Measurements from ENCODE around the gene QKI.
"Not testable (repeated sequence)": the region's sequence is repeated elsewhere in the genome, so short reads cannot be mapped to it uniquely, and the experiment has no call there.

QKI gene

GRCh38 chr6:163414946-163415619, 565 bp downstream of the QKI start:
- DNase-seq (ENCODE audit: low read depth, low spot score): no peak

GRCh38 chr6:163415620-163416556, 1.4 kb downstream of the QKI start:
- DNase-seq (ENCODE audit: low read depth, low spot score): no peak

- DNase-seq (ENCODE audit: low read depth, low spot score): no peak
These were observed 2.2 kb downstream of the QKI start for GRCh38 chr6:163416557-163417253.

GRCh38 chr6:163417595-163417994, 3.1 kb downstream of the QKI start:
- DNase-seq (ENCODE audit: low read depth, low spot score): no peak

GRCh38 chr6:163418311-163419029, 4.0 kb downstream of the QKI start:
- no peak for DNase-seq (ENCODE audit: low read depth, low spot score)

GRCh38 chr6:163419413-163420288, 5.1 kb downstream of the QKI start:
- no peak for DNase-seq (ENCODE audit: low read depth, low spot score)

GRCh38 chr6:163420289-163420614, 5.7 kb downstream of the QKI start:
- DNase-seq (ENCODE audit: low read depth, low spot score): no peak

GRCh38 chr6:163422550-163422949, 8.0 kb downstream of the QKI start:
- DNase-seq (ENCODE audit: low read depth, low spot score): no peak

- no peak for DNase-seq (ENCODE audit: low read depth, low spot score)
These were observed 9.2 kb downstream of the QKI start for GRCh38 chr6:163423696-163424095.

- no peak for DNase-seq (ENCODE audit: low read depth, low spot score)
These were observed 13.2 kb downstream of the QKI start for GRCh38 chr6:163427498-163428254.

- DNase-seq (ENCODE audit: low read depth, low spot score): no peak
These were observed 13.9 kb downstream of the QKI start for GRCh38 chr6:163428373-163428772.

- no peak for DNase-seq (ENCODE audit: low read depth, low spot score)
These were observed 15.4 kb downstream of the QKI start for GRCh38 chr6:163429858-163430448.

- DNase-seq (ENCODE audit: low read depth, low spot score): no peak
These were observed 17.8 kb downstream of the QKI start for GRCh38 chr6:163432300-163432699.

GRCh38 chr6:163433486-163433885, 19.0 kb downstream of the QKI start:
- not testable (repeated sequence) for DNase-seq (ENCODE audit: low read depth, low spot score)

GRCh38 chr6:163435023-163435422, 20.5 kb downstream of the QKI start:
- no peak for DNase-seq (ENCODE audit: low read depth, low spot score)

- no peak for DNase-seq (ENCODE audit: low read depth, low spot score)
These were observed 22.3 kb downstream of the QKI start for GRCh38 chr6:163436843-163437242.

GRCh38 chr6:163437466-163437865, 22.9 kb downstream of the QKI start:
- no peak for DNase-seq (ENCODE audit: low read depth, low spot score)

GRCh38 chr6:163438298-163438939, 23.9 kb downstream of the QKI start:
- no peak for DNase-seq (ENCODE audit: low read depth, low spot score)

GRCh38 chr6:163438940-163439335, 24.4 kb downstream of the QKI start:
- DNase-seq (ENCODE audit: low read depth, low spot score): no peak
